GM15510 (cell line): ENCODE data around the gene CMSS1.

Source experiments
- POLR2A ChIP-seq: IDR thresholded peaks from 3 replicates; pipeline ENCODE4 v1.6.1; 2011; ENCODE audit warnings: borderline replicate concordance; ENCODE audit not compliant: insufficient read length; ENCODE audit errors: extremely low read depth

CMSS1 gene

GRCh38 chr3:100029689-100030088 lies 212.0 kb downstream of the CMSS1 start:
- no peak for TF ChIP-seq POLR2A

DNA sequence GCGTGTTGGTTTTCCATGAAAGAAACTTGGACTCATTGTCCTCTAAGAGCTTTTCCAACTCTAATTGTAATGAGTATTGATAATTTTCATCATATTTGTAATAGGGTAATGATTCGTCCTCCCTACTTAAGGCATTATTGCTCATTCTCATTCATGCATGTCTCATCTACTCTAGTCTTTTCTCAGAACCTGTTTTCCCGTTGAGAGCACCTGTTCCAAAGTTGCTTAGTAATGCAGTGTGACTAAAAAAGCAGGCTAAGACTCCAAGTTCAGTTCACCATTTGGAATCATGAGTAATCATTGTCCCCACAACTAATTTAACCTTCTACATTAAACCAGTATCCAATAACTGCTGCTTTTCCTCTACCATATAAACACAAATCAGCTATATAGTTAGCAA lies 212.7 kb downstream of the CMSS1 start:
- no peak for TF ChIP-seq POLR2A

GRCh38 chr3:100030914-100031425 lies 213.3 kb downstream of the CMSS1 start:
- no peak for TF ChIP-seq POLR2A

GRCh38 chr3:100032243-100032642 lies 214.6 kb downstream of the CMSS1 start:
- no peak for TF ChIP-seq POLR2A

DNA sequence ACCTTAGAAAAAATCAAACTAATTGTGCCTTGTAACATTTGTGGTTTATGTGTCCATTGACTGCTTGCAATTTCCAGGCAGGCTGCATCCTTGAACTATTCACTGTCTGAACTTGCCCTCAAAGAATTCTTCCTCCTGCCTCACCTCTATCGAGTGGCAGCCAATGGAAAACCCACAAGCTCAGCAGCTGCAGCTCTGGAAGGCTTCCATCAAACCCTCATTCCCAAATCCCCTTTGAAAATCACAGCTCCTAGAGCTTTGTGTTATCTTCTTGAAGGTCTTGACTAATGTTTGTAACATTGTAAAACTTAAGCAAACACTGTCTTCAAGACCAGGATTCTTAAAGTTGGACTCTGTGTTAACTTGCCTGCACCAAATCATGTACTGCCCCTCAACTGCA lies 215.5 kb downstream of the CMSS1 start:
- no peak for TF ChIP-seq POLR2A

GRCh38 chr3:100033903-100034471 lies 216.3 kb downstream of the CMSS1 start:
- no peak for TF ChIP-seq POLR2A

GRCh38 chr3:100039075-100039474 lies 221.4 kb downstream of the CMSS1 start:
- TF ChIP-seq POLR2A = no peak

- TF ChIP-seq POLR2A = no peak
These were observed 223.0 kb downstream of the CMSS1 start for GRCh38 chr3:100040451-100041225.

- TF ChIP-seq POLR2A = no peak
These were observed 223.7 kb downstream of the CMSS1 start for GRCh38 chr3:100041328-100041749.

DNA sequence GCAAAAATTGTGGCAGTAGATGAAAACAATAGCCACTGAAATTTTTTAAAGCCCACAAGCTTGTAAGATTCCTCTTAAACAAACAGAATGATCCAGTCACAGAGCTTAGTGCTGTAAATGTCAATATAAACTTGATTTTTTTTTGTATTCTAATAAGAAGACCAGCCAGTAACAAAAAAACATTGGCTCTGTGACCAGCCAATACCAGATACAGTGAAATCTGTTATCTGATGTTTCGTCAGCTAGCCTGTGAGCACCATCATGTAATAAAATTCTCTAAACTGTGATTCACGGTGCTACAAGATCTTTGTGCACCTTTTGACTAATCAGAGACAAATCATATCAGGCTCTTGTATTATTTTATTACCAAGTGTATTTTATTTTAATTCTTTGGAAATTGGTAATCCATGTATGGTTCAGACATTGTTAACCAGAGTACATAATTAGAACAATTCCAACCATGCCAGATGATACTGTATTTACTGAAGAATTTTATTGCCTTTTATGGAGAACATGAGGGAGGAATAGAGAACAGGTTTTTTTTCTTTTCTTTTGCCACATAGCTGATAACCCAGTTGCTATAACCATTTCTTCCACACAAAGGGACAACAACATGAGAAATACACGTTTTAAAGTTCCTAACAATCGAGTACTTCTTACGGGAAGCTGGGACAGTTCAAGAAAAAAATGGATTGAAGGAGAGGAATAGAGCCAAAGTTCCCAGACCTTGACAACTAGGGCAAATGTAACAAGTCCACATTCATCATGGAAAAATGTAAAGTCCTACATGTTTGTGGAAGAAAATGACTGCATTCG lies 224.7 kb downstream of the CMSS1 start:
- no peak for TF ChIP-seq POLR2A

DNA sequence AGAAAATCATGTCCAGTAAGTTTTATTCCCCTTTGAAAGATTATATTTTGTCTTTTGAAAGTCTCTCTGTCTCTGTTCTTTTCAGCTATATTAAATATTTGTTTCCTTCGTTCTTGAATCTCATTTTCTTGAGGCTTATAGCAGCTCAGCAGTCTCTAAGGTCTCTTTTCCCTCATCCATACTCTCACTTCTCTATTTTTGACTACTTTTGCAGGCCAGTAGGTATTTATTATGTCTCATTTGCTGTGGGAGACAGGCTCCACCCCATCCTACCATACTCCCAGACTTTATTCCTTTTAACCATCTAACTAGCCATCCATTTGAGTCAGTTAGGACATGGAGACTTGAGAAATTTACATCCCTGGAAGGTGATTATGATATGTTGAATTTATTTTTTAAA lies 225.6 kb downstream of the CMSS1 start:
- TF ChIP-seq POLR2A = no peak

DNA sequence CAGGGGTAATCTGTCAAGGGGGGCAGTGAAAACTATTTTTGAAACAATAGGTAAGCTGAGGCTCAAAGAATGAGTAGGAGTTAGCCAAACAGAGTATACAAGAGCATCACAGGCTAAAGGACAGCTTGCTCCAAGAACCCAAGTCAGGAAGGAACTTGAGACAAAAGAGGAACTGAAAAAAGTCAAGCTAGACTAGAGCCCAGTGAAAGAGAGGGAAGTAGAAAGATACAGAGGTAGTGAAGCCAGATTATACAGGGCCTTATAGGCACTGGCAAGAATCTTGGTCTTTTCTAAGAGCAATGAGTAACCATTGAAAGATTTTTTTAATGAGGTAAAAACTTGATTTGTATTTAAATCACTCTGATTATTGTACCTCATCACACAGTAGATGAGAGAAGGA lies 226.7 kb downstream of the CMSS1 start:
- no peak for TF ChIP-seq POLR2A

GRCh38 chr3:100045696-100046095 lies 228.0 kb downstream of the CMSS1 start:
- no peak for TF ChIP-seq POLR2A

- TF ChIP-seq POLR2A = no peak
These were observed 229.3 kb downstream of the CMSS1 start for GRCh38 chr3:100046986-100047385.

DNA sequence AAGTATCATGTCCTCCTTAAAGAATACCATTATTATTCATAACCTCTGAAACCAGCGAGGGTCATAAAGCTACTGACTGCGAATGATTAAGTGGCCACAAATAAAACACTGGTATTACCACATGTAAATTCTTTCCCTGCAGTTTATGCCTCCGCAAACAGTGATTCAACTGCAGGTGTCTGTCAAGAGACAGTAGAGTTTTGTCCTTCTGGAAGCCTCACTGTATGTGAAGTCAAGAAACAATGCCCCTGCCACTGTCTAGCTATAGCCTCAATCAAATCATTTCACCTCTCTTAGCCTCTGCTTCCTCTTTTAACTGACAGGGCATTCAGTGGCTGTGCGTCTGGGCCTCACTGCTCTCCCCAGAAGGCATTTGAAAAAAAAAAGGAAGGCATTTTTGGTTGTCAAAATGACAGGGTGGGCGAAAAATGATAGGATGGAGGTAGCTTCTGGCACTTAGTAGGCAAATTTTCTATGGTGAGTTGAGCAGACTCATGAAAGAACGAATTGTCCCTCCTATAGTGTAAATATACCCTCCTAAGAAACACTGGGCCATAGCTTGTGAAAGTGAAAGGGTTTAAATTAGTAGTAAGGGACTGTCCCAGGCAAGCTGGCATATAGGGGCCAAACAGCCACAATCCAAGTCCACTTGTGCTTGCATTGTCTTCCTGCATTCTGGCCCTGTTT lies 229.9 kb downstream of the CMSS1 start:
- no peak for TF ChIP-seq POLR2A

DNA sequence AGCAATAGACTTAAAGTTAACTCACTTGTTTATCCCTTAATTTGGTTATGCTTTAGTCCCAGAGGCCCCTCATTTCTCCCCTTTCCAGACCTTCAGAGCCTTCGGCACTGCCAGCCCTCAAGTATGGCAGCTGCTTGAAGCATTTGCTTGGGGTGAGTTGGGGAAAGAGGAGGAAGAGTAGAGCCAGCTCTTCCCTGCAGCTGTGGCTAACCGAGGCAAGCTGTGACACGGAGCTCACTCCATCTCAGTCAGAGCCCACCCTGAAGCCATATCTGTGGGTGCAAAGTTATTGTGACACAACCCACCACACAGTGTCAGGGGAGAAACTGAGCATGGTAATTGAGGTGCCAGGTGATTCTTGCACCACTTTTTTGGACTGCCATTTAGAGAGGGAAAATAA lies 230.6 kb downstream of the CMSS1 start:
- TF ChIP-seq POLR2A = no peak
